Endometrial microvascular endothelial cells (primary cell): Measurements from ENCODE around the gene FXYD1. TPM values are rescaled to one million over a fixed set of nuclear protein-coding genes. Genes with fewer than 3 reads are reported as not detected.
"Not testable (repeated sequence)": the region's sequence is repeated elsewhere in the genome, so short reads cannot be mapped to it uniquely, and the experiment has no call there.

Experiments
- in situ Hi-C: cut with HindIII; loops from 2 replicates; pipeline ENCODE4 v1.10.0; 2017; ENCODE audit warnings: low sequenced_read_pairs, low pct_unique_long_range_greater_than_20kb; ENCODE audit errors: inconsistent ontology term
- total RNA-seq: library from RNA; depleted of rRNA; stranded (reverse); fragments of >200 nt; gene quantifications from one replicate; pipeline ENCODE4 v1.2.3, GENCODE V29; 2015; ENCODE audit errors: inconsistent ontology term

FXYD1 gene
- total RNA-seq, 1 donor from 2014 or later, result not detected

- in situ Hi-C loops, result no loop called here
Observed at GRCh38 chr19:35140207-35140961, 1.8 kb downstream of the FXYD1 start.

GRCh38 chr19:35140962-35141836, 2.6 kb downstream of the FXYD1 start:
- in situ Hi-C loops, result no loop called here

GRCh38 chr19:35141837-35142605, 3.4 kb downstream of the FXYD1 start:
- in situ Hi-C loops, result no loop called here

- in situ Hi-C loops, result no loop called here
Observed at GRCh38 chr19:35142606-35143230, 4.1 kb downstream of the FXYD1 start.

- in situ Hi-C loops, result no loop called here
Observed at GRCh38 chr19:35143231-35143715, 4.6 kb downstream of the FXYD1 start, which contains the start of gene FXYD7. FXYD7 (plus strand) TSS chr19:35143255; CDS start chr19:35143334, 79 bp downstream.

GRCh38 chr19:35143818-35144217, 5.2 kb downstream of the FXYD1 start:
- in situ Hi-C loops, result no loop called here

GRCh38 chr19:35144259-35144599, 5.6 kb downstream of the FXYD1 start:
- in situ Hi-C loops, result no loop called here

GRCh38 chr19:35144600-35145436, 6.2 kb downstream of the FXYD1 start:
- in situ Hi-C loops, result no loop called here

- in situ Hi-C loops, result no loop called here
Observed at GRCh38 chr19:35146746-35147459, 8.3 kb downstream of the FXYD1 start.

- in situ Hi-C loops, result no loop called here
Observed at GRCh38 chr19:35149463-35149862, 10.8 kb downstream of the FXYD1 start.

- in situ Hi-C loops, result no loop called here
Observed at GRCh38 chr19:35150445-35150844, 11.8 kb downstream of the FXYD1 start.

- in situ Hi-C loops, result no loop called here
Observed at GRCh38 chr19:35151273-35152065, 12.8 kb downstream of the FXYD1 start.

- in situ Hi-C loops, result not testable (repeated sequence)
Observed at GRCh38 chr19:35153129-35153522, 14.5 kb downstream of the FXYD1 start.

GRCh38 chr19:35153701-35154524, 15.3 kb downstream of the FXYD1 start:
- in situ Hi-C loops, result no loop called here

GRCh38 chr19:35154525-35155406, 16.1 kb downstream of the FXYD1 start, which contains the start of gene FXYD5:
FXYD5 (plus strand) TSS chr19:35154735; CDS start chr19:35155551, 816 bp downstream.
- in situ Hi-C loops, result no loop called here
